GM13977 (cell line): Measurements from ENCODE around the gene CHRNB2.

Experiments
- DNase-seq: peaks from one replicate; pipeline ENCODE4 v3.0.0; 2012; ENCODE audit warnings: low spot score
- in situ Hi-C: fragments of 300-500 bp; cut with MboI; formaldehyde crosslinking; loops from one replicate; pipeline ENCODE4 v1.12.0; 2022; ENCODE audit warnings: low sequenced_read_pairs, low pct_unique_long_range_greater_than_20kb, mixed read lengths, inconsistent platforms; ENCODE audit not compliant: unreplicated experiment
- TF ChIP-seq, protein P1 (sequence below): IDR thresholded peaks from 2 replicates; pipeline ENCODE4 v1.5.1; 2012; ENCODE audit warnings: mild to moderate bottlenecking, control low read depth; ENCODE audit not compliant: insufficient read depth; ENCODE audit errors: extremely low read depth, missing control alignments

The CHRNB2 gene

DNA sequence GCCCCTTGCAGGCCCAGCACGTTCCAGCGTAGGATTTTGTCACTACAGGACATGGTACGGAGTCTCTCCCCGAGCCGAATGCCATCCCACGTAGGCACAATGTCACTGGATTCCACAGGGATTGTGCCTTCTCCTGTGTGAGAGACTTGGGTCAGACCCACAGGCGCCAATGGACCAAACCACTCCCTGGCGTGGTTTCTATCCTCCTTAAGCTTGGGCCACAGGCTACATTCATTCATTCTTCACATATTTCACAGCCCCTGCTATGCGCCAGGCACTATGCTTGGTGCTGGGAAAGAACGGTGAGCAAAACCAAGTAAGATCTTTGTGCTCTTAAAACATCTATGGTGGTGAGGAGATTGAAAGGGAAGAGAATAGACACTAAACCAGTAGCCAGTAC lies 18.7 kb downstream of the CHRNB2 start:
- DNase-seq: no peak
- in situ Hi-C loops: no loop called here
- TF ChIP-seq, protein P1, sequence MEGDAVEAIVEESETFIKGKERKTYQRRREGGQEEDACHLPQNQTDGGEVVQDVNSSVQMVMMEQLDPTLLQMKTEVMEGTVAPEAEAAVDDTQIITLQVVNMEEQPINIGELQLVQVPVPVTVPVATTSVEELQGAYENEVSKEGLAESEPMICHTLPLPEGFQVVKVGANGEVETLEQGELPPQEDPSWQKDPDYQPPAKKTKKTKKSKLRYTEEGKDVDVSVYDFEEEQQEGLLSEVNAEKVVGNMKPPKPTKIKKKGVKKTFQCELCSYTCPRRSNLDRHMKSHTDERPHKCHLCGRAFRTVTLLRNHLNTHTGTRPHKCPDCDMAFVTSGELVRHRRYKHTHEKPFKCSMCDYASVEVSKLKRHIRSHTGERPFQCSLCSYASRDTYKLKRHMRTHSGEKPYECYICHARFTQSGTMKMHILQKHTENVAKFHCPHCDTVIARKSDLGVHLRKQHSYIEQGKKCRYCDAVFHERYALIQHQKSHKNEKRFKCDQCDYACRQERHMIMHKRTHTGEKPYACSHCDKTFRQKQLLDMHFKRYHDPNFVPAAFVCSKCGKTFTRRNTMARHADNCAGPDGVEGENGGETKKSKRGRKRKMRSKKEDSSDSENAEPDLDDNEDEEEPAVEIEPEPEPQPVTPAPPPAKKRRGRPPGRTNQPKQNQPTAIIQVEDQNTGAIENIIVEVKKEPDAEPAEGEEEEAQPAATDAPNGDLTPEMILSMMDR: no peak

DNA sequence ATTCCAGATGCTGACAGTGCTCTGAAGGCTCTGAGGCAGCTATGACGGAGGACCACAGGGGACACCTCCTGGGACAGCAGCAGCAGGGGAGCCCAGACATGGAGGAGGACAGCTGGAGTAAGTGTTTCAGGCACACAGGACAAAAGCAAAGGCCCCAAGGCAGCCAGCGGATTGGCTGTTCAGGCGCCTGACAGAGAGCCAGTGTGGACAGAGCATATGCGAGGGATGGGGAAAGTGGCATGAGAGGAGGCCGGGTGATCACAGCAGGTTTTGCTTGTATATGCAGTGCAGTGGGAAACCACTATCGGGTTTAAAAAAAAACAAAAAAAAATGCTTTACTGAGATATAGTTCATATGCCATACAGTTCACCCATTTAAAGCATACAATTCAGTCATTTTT lies 19.1 kb downstream of the CHRNB2 start:
- no peak for DNase-seq
- TF ChIP-seq, protein P1: no peak
- in situ Hi-C loops: no loop called here

DNA sequence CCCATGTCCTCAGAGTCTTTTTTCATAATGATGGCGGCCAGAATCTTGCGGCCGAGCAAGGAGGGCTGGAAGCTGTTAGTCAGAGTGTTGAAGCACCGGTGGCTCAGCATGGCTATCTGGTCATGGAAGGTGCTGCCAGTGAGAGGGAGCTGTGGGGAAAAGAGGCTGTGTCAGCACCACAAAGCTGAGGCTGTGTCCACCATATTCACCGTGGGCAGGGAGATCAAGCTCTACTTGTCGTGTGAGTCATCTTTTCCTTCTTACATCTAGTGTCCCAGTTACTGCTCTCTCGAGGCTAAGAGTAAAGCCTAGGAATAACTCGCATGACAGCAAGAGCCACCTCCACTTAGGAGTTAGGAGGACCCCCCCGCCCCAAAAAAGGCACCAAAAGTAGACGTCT lies 22.2 kb downstream of the CHRNB2 start:
- TF ChIP-seq, protein P1: no peak
- DNase-seq: no peak
- in situ Hi-C loops: no loop called here

DNA sequence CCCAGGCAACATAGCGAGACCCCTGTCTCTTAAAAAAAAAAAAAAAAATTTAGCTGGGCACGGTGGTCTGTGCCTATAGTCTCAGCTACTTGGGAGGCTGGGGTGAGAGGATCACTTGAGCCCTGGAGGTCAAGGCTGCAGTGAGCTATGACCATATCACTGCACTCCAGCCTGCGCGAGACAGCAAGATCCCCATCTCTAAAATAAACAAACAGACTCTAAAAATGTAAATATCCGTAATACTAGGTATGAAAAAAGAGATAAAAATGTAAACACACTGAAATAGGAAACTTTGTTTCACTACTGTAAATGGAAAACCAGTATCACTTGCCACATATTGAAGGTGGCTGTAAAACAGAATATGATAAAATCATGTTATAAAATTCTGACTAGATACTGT lies 23.2 kb downstream of the CHRNB2 start:
- TF ChIP-seq, protein P1: no peak
- in situ Hi-C loops: no loop called here
- no peak for DNase-seq

DNA sequence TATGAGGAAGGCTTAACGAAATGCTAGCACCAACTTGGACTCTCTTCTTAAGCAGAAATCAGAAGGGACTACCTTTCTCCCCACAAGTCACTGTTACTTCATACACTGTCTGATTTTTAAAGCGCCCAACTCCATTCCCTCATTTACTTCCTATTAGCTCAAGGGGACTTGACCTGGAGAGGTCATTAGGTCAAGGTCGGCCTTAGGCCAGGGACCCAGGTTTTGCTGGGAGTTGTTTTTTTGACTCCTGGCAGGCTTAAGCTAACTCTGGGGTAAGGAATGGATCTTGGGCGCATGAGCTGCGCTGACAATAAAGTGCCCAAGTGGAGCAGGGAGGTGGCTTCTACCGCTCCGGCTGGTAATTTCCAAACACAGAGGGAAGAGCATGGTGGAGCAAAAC lies 23.6 kb downstream of the CHRNB2 start:
- in situ Hi-C loops: no loop called here
- no peak for DNase-seq
- TF ChIP-seq, protein P1: no peak

DNA sequence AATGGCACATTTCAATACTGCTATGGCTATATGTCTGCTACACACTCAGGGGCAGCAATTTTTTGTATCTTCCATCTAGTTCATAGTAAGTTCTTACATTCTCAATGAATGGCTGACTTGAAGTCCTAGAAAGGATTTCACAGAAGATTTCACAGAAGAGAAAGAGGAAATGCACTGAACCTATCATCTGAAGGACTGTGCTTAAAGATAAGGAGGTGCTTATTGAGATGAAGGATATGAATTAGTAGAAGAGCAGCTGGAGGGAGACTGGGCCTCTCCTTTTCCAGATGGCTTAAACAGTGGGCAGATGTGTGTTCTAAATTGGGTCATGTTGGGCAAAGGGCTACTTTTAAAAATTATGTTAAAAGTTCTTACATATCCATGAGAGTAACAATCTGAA lies 25.8 kb downstream of the CHRNB2 start:
- in situ Hi-C loops: no loop called here
- TF ChIP-seq, protein P1: no peak
- DNase-seq: no peak

DNA sequence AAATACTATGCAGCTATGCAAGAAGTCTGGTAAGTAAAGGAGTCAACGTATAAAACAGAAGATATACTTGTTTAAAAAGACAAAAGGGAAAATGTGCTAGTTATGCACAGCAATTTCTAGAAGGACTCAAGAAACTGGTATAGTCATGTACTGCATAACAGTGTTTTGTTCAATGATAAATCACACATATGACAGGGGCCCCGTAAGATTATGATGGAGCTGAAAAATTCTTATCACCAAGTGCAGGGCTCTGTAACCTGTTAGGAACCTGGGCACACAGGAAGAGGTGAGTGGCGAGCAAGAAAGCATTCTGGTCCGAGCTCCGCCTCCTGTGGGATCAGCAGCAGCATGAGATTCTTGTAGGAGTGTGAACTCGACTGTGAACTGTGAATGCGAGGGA lies 27.2 kb downstream of the CHRNB2 start:
- DNase-seq: no peak
- TF ChIP-seq, protein P1: no peak
- in situ Hi-C loops: no loop called here
